Measurements from ENCODE around the gene YAF2. TPM values are rescaled to one million over a fixed set of nuclear protein-coding genes. Genes with fewer than 3 reads are reported as not detected.

YAF2 gene
- total and polyA plus RNA-seq, 2 experiments from 2014 or later = 15.3 to 35.5 TPM

GRCh38 chr12:42261708-42262107, 23.7 kb upstream of the YAF2 start:
- Histone ChIP-seq H4K20me1 (ENCODE audit: insufficient read depth, poor library complexity, severe bottlenecking) (no peaks in the 10 kb centered on the region), H3K27ac (no peak overlapping the region), H2AFZ (no peak overlapping the region), H3K4me2 (no peak overlapping the region), H3K9me3 (ENCODE audit: low read depth) (no peaks in the 10 kb centered on the region), H3K4me1 (ENCODE audit: insufficient read depth) (no peaks in the 10 kb centered on the region), H3K4me3 (no peak overlapping the region), H3K79me2 (no peaks in the 10 kb centered on the region), H3K27me3 (no peaks in the 10 kb centered on the region), H3K36me3 (replicated peaks; ENCODE audit: insufficient read depth, low read depth) (no peaks in the 10 kb centered on the region), H3K9me2 (replicated peaks; ENCODE audit: insufficient read depth) (no peaks in the 10 kb centered on the region)
- no peak for DNase-seq (ENCODE audit: low spot score)
- TF ChIP-seq, protein P1, sequence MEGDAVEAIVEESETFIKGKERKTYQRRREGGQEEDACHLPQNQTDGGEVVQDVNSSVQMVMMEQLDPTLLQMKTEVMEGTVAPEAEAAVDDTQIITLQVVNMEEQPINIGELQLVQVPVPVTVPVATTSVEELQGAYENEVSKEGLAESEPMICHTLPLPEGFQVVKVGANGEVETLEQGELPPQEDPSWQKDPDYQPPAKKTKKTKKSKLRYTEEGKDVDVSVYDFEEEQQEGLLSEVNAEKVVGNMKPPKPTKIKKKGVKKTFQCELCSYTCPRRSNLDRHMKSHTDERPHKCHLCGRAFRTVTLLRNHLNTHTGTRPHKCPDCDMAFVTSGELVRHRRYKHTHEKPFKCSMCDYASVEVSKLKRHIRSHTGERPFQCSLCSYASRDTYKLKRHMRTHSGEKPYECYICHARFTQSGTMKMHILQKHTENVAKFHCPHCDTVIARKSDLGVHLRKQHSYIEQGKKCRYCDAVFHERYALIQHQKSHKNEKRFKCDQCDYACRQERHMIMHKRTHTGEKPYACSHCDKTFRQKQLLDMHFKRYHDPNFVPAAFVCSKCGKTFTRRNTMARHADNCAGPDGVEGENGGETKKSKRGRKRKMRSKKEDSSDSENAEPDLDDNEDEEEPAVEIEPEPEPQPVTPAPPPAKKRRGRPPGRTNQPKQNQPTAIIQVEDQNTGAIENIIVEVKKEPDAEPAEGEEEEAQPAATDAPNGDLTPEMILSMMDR (IDR thresholded peaks at IDR 0.05; ENCODE audit: poor library complexity) = no peak
- TF ChIP-seq EZH2phosphoT487 (IDR thresholded peaks at IDR 0.05; ENCODE audit: low read depth, severe bottlenecking, unreplicated experiment) = no peak
- TF ChIP-seq EZH2 (IDR thresholded peaks at IDR 0.05; ENCODE audit: borderline replicate concordance) = no peak
- 86% methylated on average over 4 of the region's 4 CpGs for WGBS (ENCODE audit: low lambda C conversion rate, missing lambda C conversion rate)

DNA sequence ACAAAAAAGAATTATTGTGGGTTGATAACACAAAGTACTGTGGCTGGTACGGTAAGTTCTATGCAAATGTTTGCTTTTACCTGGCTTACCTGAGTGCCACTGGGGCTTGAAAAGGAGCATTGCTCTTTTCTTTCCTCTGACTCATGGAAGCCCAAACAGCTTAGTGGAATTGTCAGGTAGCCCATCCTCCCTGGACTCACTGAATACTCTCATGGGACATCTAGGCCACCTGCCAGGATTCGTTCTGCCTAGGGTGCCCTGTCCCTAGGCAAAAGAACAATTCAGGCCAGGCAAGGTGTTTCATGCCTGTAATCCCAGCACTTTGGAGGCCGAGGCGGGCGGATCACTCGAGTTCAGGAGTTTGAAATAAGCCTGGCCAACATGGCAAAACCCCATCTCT, 22.5 kb upstream of the YAF2 start:
- TF ChIP-seq, protein P1 (IDR thresholded peaks at IDR 0.05; ENCODE audit: poor library complexity) = no peak
- no peak for TF ChIP-seq EZH2 (IDR thresholded peaks at IDR 0.05; ENCODE audit: borderline replicate concordance)
- no peak for TF ChIP-seq EZH2phosphoT487 (IDR thresholded peaks at IDR 0.05; ENCODE audit: low read depth, severe bottlenecking, unreplicated experiment)
- Histone ChIP-seq H3K36me3 (replicated peaks; ENCODE audit: insufficient read depth, low read depth) (no peaks in the 10 kb centered on the region), H3K4me2 (no peak overlapping the region), H2AFZ (no peak overlapping the region), H3K4me1 (ENCODE audit: insufficient read depth) (no peaks in the 10 kb centered on the region), H3K27ac (no peak overlapping the region), H3K9me2 (replicated peaks; ENCODE audit: insufficient read depth) (no peaks in the 10 kb centered on the region), H3K4me3 (no peak overlapping the region), H3K79me2 (no peaks in the 10 kb centered on the region), H3K9me3 (ENCODE audit: low read depth) (no peaks in the 10 kb centered on the region), H4K20me1 (ENCODE audit: insufficient read depth, poor library complexity, severe bottlenecking) (no peaks in the 10 kb centered on the region), H3K27me3 (no peaks in the 10 kb centered on the region)
- no peak for DNase-seq (ENCODE audit: low spot score)
- WGBS (ENCODE audit: low lambda C conversion rate, missing lambda C conversion rate) = 81% methylated on average over 6 of the region's 6 CpGs

DNA sequence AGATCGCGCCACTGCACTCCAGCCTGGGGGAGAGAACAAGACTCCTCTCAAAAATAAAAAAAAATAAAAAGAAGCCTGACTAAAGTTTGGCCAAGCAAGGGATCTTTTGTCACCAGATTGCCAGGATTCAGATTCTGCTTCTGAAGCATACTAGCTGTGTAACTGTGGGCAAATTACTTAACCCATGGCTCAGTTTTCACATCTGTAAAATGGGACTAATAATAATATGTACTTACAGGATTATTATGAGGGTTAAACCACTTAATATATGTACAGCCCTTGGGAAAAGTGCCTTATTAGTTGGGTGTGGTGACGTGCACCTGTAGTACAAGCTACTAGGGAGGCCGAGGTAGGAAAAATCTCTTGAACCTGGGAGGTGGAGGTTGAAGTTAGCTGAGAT, 21.7 kb upstream of the YAF2 start:
- no peaks in the 10 kb centered on the region for H4K20me1 ChIP-seq (ENCODE audit: insufficient read depth, poor library complexity, severe bottlenecking)
- WGBS (ENCODE audit: low lambda C conversion rate, missing lambda C conversion rate) = 98% methylated on average over 4 of the region's 4 CpGs
- H3K9me2 ChIP-seq (replicated peaks; ENCODE audit: insufficient read depth) = no peaks in the 10 kb centered on the region
- no peaks in the 10 kb centered on the region for H3K9me3 ChIP-seq (ENCODE audit: low read depth)
- TF ChIP-seq, protein P1 (IDR thresholded peaks at IDR 0.05; ENCODE audit: poor library complexity) = no peak
- TF ChIP-seq EZH2phosphoT487 (IDR thresholded peaks at IDR 0.05; ENCODE audit: low read depth, severe bottlenecking, unreplicated experiment) = no peak
- no peak for TF ChIP-seq EZH2 (IDR thresholded peaks at IDR 0.05; ENCODE audit: borderline replicate concordance)
- no peak for DNase-seq (ENCODE audit: low spot score)
- H3K27me3 ChIP-seq = no peaks in the 10 kb centered on the region
- H3K36me3 ChIP-seq (replicated peaks; ENCODE audit: insufficient read depth, low read depth) = no peaks in the 10 kb centered on the region
- no peaks in the 10 kb centered on the region for H3K4me1 ChIP-seq (ENCODE audit: insufficient read depth)
- no peak overlapping the region for H2AFZ ChIP-seq
- no peaks in the 10 kb centered on the region for H3K79me2 ChIP-seq
- H3K27ac ChIP-seq = no peak overlapping the region
- no peak overlapping the region for H3K4me2 ChIP-seq
- H3K4me3 ChIP-seq = no peak overlapping the region

DNA sequence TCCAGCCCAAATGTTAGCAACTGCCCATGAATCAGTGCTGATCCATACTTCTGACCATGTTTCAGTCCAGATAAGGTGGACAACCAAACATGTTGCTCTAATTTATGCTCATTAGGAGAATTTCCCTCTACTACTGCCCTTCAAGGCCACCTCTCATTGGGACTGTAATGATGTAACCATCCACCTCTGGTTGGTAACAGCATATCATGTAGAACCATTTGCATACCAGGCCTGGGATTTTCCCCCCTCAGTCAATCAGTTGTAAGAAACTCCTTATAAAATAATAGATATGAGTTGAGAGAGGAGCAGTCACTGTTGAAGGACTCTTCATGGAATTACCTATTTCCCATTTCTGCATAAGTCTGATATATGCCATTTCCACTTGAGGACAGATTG, 17.8 kb upstream of the YAF2 start:
- Histone ChIP-seq H3K9me2 (replicated peaks; ENCODE audit: insufficient read depth) (no peaks in the 10 kb centered on the region), H3K27me3 (no peaks in the 10 kb centered on the region), H4K20me1 (ENCODE audit: insufficient read depth, poor library complexity, severe bottlenecking) (no peaks in the 10 kb centered on the region), H2AFZ (no peak overlapping the region), H3K4me3 (no peak overlapping the region), H3K9me3 (ENCODE audit: low read depth) (no peaks in the 10 kb centered on the region), H3K79me2 (no peaks in the 10 kb centered on the region), H3K27ac (no peak overlapping the region), H3K4me2 (no peak overlapping the region), H3K4me1 (ENCODE audit: insufficient read depth) (no peaks in the 10 kb centered on the region), H3K36me3 (replicated peaks; ENCODE audit: insufficient read depth, low read depth) (no peaks in the 10 kb centered on the region)
- TF ChIP-seq EZH2phosphoT487 (IDR thresholded peaks at IDR 0.05; ENCODE audit: low read depth, severe bottlenecking, unreplicated experiment) (no peak), EZH2 (IDR thresholded peaks at IDR 0.05; ENCODE audit: borderline replicate concordance) (no peak)
- TF ChIP-seq, protein P1 (IDR thresholded peaks at IDR 0.05; ENCODE audit: poor library complexity) = no peak
- no peak for DNase-seq (ENCODE audit: low spot score)
